Measurements from ENCODE around the gene CACNB2. TPM values are rescaled to one million over a fixed set of nuclear protein-coding genes. Genes with fewer than 3 reads are reported as not detected.

Gene CACNB2
- total RNA-seq, 1 donor from 2014 or later = 2.2 TPM

DNA sequence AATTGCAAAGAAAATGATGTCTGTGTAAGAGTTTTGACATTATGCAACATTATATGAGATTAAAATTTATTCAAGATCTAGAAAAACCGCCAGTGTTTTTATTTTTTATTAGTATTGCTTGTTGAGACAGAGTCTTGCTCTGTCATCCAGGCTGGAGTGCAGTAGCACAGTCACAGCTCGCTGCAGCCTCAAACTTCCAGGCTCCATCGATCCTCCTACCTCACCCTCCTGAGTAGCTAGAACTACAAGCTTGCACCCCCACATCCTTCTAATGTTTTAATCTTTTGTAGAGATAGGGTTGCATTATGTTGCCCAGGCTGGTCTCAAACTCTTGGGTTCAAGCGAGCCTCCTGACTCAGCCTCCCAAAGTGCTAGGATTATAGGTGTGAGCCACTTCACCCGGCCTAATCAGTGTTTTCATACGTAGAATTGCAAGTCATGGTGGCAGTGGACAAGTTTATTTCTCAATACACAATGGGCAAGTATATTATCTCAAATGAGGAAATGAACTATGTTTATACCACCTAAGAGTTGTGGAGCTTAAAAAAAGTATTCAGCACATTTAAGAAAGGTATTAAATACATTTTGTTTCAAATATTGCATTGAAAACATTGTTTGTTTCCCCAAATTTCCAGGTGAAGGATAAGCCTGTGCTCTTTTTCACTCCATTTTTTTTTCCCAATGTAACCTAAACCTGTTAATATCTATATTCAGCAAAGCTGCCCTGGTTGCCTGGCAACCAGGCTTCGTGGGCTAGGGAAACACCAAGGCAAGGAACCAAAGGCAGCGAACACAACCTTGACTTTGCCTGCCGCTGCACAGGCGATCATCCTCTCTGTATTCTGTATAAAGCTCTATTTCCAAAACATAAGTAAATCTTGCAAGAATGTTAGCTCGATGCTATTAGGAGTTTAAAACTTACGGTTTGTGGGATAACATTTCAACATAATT is 163.9 kb downstream of the CACNB2 start:
- H3K27ac Mint-ChIP-seq (ENCODE audit: unreplicated experiment) = no peak overlapping the region
- no peak for DNase-seq (ENCODE audit: low read depth, low spot score)
- H3K9me3 Mint-ChIP-seq = no peaks in the 10 kb centered on the region
- TF ChIP-seq, protein P1, sequence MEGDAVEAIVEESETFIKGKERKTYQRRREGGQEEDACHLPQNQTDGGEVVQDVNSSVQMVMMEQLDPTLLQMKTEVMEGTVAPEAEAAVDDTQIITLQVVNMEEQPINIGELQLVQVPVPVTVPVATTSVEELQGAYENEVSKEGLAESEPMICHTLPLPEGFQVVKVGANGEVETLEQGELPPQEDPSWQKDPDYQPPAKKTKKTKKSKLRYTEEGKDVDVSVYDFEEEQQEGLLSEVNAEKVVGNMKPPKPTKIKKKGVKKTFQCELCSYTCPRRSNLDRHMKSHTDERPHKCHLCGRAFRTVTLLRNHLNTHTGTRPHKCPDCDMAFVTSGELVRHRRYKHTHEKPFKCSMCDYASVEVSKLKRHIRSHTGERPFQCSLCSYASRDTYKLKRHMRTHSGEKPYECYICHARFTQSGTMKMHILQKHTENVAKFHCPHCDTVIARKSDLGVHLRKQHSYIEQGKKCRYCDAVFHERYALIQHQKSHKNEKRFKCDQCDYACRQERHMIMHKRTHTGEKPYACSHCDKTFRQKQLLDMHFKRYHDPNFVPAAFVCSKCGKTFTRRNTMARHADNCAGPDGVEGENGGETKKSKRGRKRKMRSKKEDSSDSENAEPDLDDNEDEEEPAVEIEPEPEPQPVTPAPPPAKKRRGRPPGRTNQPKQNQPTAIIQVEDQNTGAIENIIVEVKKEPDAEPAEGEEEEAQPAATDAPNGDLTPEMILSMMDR (conservative IDR thresholded peaks at IDR 0.05) = no peak
- no peaks in the 10 kb centered on the region for H3K27me3 Mint-ChIP-seq (ENCODE audit: low read depth)
- H3K36me3 Mint-ChIP-seq (ENCODE audit: low read depth) = no peaks in the 10 kb centered on the region
- H3K4me3 Mint-ChIP-seq = no peak overlapping the region
- H3K4me1 Mint-ChIP-seq = no peaks in the 10 kb centered on the region

DNA sequence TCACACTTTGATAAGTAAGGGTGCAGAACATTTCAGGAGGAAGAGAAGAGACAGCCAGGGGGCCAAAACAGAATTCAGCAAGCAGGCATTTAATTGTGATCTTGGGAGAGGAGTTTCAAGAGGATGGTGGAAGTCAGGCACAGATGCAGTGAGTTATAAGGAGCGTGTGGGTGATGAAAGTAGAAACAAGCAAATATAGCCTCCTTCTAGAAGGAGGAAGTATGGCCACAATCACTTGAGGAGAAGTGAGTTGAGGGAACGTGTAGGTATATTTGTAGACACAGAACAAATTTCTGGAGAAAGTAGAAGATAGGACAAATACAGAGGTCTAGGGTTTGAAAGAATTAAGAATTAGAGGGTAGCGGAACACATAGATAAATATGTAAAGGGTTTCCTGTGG is 165.8 kb downstream of the CACNB2 start:
- no peak overlapping the region for H3K4me3 Mint-ChIP-seq
- no peaks in the 10 kb centered on the region for H3K27me3 Mint-ChIP-seq (ENCODE audit: low read depth)
- H3K27ac Mint-ChIP-seq (ENCODE audit: unreplicated experiment) = no peak overlapping the region
- TF ChIP-seq, protein P1 (conservative IDR thresholded peaks at IDR 0.05) = no peak
- no peaks in the 10 kb centered on the region for H3K36me3 Mint-ChIP-seq (ENCODE audit: low read depth)
- no peaks in the 10 kb centered on the region for H3K9me3 Mint-ChIP-seq
- no peaks in the 10 kb centered on the region for H3K4me1 Mint-ChIP-seq
- DNase-seq (ENCODE audit: low read depth, low spot score) = no peak

DNA sequence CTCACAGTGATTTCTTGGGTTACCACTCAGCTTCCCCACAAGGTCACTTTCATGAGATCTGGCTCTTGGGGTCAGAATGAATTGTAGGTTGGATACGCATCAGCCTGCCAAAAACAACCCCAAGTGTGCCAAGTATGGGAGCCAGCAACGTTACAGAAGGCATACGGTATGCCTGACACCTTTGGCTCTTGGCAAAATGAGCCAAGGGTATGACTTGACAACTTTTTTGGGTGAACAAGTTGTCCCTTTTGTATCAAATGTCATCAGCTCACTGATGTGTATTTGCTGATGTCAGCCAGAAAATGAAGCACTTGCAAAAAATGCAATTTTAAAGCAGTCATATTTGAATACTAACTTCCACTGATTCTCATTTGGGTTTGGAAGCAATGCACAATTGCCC is 168.4 kb downstream of the CACNB2 start:
- TF ChIP-seq, protein P1 (conservative IDR thresholded peaks at IDR 0.05) = no peak
- Mint-ChIP-seq H3K36me3 (ENCODE audit: low read depth) (no peaks in the 10 kb centered on the region), H3K4me1 (peaks cover 5% of the 10 kb centered on the region), H3K27me3 (ENCODE audit: low read depth) (no peaks in the 10 kb centered on the region), H3K27ac (ENCODE audit: unreplicated experiment) (no peak overlapping the region), H3K4me3 (no peak overlapping the region), H3K9me3 (no peaks in the 10 kb centered on the region)
- no peak for DNase-seq (ENCODE audit: low read depth, low spot score)

DNA sequence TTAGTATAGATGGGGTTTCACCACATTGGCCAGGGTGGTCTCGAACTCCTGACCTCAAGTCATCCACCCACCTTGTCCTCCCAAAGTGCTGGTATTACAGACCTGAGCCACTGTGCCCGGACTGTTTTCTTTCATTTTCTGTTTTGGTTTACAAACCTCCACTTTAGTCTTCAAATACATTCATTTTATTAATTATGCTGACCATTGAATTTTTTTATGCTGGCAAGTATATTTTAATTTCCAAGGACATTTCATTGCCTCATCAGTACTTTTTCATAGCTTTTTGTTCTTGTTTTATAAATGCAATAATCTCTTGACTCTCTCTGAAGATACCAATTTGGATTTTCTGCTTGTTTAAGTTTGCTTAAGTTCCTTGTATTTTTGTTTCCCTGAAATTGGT is 170.5 kb downstream of the CACNB2 start:
- H3K36me3 Mint-ChIP-seq (ENCODE audit: low read depth) = no peaks in the 10 kb centered on the region
- peaks cover 5% of the 10 kb centered on the region for H3K4me1 Mint-ChIP-seq
- DNase-seq (ENCODE audit: low read depth, low spot score) = no peak
- no peaks in the 10 kb centered on the region for H3K27me3 Mint-ChIP-seq (ENCODE audit: low read depth)
- H3K27ac Mint-ChIP-seq (ENCODE audit: unreplicated experiment) = no peak overlapping the region
- no peaks in the 10 kb centered on the region for H3K9me3 Mint-ChIP-seq
- no peak overlapping the region for H3K4me3 Mint-ChIP-seq
- TF ChIP-seq, protein P1 (conservative IDR thresholded peaks at IDR 0.05) = no peak

DNA sequence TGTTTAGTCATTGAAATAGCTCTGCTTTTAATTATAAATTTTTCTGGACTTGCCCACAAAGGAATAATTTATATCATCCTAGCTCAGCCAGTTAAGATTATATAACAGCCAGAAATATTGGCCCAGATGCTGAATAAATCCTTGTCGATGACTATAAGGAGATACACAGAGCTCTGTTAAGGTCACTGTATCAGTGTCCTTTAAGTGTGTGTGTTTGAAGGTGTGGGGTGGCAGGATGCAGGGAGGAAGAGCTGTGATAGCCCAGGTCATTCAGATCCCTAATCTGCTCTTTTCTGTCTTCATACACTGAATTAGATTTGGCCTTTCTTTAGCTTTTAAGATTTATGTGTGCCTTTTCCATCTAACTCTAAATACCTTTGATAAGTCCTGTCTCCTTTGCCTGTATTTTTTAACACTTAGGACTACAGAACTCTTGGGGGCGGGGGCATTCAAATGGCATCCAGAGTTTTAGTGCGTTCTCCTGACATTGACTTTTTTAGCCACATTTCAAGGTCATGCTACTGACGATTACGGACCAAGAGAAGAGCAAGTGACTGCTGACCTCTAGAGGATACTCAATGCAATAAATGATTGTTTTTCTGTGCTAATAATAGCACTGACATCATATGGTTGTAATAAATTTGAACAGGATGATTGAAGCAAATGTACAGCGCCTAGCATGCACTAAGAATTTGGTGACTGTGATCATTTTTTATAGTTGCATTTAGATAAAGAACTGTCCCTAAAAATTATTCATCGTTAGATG is 172.3 kb downstream of the CACNB2 start:
- Mint-ChIP-seq H3K36me3 (ENCODE audit: low read depth) (no peaks in the 10 kb centered on the region), H3K27ac (ENCODE audit: unreplicated experiment) (no peak overlapping the region), H3K4me1 (peaks cover 5% of the 10 kb centered on the region), H3K9me3 (no peaks in the 10 kb centered on the region), H3K27me3 (ENCODE audit: low read depth) (no peaks in the 10 kb centered on the region), H3K4me3 (no peak overlapping the region)
- TF ChIP-seq, protein P1 (conservative IDR thresholded peaks at IDR 0.05) = peak; percentile 61
- DNase-seq (ENCODE audit: low read depth, low spot score) = no peak
